ENCODE measurements around the gene LOC128125822.

The LOC128125822 gene

DNA sequence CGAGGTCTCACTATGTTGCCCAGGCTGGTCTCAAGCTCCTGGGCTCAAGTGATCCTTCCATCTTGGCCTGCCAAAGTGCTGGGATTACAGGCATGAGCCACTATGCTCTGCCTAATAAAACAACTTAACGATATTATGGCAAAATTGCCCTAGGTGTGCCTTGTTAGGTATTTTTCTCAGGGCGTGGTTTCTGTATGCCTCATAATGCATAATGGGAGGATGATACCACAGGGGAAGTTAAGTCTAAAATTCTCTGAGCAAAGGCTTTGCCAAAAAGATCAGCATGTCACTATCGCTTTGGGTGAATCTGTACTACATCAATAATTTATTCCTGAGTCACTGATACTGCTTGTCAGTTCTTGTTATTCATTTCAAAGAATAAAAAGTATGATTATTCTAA is 15.9 kb upstream of the LOC128125822 start:
- no peak for DNase-seq (ENCODE audit: low read depth)

DNA sequence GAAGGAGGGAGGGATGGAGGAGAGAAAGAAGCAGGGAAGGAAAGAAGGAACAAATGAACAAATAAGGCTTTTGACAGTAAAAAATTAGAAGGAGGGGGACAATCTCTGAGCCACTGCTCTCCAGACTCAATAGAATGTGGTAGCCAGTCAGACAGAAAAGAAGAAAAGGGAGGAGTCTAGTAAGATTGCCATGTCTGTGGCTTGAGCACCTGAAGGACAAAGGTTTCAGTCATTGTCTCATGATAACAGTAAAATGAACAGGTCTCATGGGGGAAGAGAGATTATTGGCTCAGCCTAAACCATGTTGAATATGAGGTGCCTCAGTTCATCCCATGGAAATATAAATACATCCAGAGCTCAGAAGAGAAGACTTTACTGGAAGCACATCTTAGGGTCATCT is 14.0 kb upstream of the LOC128125822 start:
- no peak for DNase-seq (ENCODE audit: low read depth)

DNA sequence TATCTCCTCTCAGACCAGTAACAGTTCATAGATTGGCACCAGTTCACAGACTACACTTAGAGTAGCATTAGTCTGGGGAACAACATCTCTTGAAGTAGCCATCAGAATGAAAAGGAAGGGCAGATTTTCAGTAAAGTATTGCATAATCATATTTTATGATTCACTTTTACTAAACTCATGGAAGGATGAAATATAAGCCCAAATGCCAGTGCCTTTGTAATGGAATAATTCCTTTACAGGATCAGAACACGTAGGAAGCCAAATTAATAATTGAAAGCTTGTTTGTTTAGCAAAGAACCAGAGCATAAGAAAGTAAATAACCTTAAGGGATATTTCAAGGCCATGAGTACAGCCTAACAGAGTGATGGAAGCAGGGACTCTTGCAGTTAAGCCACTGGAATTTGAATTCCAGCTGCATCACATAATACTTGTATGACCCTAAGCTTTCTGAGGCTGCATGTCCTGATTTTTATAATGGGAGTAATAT is 11.4 kb upstream of the LOC128125822 start:
- DNase-seq (ENCODE audit: low read depth): peak; percentile 96

DNA sequence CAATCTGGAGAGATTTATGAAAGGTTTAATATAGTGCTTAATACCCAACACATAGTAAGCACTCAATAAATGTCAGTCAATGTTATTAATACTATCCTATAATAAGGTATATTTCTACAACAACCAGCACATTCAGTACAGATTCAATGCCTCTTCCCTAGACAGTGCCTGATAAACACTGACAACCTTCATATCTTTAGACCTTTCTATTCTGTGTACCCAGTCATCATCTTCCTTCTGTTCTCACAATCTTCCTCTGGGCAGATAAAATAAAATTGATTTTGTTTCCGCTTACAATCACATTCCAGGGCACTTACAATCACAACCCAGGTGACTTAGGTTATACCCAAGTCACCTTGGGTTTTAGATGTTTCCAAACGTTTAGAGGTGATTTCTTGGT is 11.0 kb upstream of the LOC128125822 start:
- no peak for DNase-seq (ENCODE audit: low read depth)

DNA sequence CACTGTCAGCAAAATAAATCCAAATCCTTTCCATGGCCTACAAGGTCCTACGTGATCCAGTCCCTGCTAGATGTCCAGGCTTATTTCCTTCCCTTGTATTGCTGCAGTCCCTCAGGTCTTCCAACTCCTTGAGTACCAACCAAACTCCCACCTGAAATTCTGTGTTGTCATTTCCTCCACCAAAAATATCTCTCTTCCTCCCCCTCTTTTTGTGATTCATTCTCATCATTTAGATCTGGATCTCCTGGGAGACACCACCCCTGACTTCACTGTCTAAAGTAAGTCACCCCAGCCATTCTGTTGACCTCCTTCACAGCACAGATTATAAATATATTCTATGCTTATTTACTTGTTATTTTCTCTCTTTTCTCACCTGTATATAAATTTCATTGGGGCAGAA is 9.0 kb upstream of the LOC128125822 start:
- no peak for DNase-seq (ENCODE audit: low read depth)

DNA sequence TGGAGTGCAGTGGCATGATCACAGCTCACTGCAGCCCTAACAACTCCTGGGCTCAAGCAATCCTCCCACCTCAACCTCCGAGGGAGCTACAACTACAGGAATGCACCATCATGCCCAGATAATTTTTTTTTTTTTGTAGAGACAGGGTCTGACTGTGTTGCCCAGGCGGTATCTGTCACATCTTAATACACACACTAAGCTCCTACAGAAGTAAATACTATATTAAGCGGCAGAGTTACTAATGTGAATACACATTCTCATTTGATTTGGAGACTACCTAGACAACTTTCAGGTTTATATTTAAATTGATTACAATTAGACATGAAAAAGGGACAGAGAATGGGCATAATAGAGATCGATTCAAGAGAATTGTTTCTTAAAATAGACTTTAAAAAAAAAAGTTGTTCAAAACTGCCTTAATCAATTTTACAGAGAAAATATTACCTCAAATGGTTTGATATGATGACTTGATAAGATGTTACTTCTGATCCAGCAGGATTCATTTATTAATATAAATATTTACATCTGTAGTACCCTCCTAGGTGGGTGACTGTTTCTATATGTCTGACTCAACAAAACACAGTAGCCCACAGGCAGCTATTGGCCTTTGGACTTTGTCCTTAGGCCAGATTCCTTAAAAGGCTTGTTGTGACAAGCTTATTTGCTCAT is 7.1 kb upstream of the LOC128125822 start:
- peak; percentile 81 for DNase-seq (ENCODE audit: low read depth)

- DNase-seq (ENCODE audit: low read depth): peak; percentile 78
These were observed 6.3 kb upstream of the LOC128125822 start for GRCh38 chr6:63565727-63566596.

DNA sequence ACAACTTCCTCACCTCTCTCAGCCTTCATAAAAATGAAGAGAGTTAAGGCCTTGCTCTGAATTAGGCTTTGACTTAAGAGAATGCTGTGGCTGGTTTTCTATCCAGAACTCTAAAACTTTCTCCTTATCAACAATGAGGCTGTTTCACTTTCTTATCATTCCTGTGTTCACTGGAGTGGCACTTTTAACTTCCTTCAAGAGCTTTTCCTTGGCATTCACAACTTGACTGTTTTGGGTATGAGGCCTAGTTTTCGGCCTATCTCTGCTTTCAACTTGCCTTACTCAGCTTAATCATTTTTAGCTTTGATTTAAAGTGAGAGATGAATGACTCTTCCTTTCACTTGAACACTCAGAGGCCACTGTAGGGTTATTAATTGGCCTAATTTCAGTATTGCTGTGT is 4.3 kb upstream of the LOC128125822 start:
- peak; percentile 56 for DNase-seq (ENCODE audit: low read depth)

DNA sequence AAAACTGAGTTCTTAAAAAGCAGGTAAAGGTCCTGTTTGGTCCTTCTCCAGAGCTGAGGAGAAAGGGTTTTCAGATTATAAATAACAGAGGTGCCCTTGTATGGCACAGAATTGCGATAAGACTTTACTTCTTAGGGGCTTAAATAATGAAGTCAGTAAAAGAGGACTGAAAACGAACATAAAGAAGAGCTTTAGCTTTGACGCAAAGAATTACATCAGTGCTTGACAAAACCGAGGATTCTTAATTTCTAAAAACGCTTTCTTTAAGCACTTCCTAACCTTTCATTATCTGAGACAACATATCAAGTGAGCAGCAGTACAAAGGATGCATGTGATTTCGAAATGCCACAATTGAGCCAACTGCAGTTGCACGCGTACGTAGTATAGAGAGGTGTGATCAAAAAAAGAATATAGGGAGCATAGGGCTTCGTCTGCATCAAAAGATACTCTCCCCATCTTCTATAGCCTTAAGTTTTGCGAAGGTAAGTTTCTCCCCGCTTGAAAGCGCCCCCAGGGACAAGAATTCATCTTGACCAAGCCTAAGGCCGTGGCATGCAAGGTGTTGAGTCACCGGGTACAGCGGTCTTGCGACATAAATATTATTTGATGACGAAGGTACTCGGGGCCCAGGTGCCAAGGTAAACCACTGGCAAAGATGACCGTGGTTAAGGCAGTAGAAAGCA is 778 bp upstream of the LOC128125822 start:
- DNase-seq (ENCODE audit: low read depth): peak; percentile 92

GRCh38 chr6:63572747-63573075 is 431 bp downstream of the LOC128125822 start:
- no peak for DNase-seq (ENCODE audit: low read depth)

GRCh38 chr6:63573076-63573898 is 1.0 kb downstream of the LOC128125822 start:
- peak; percentile 66 for DNase-seq (ENCODE audit: low read depth)

- peak; percentile 69 for DNase-seq (ENCODE audit: low read depth)
These were observed 1.7 kb downstream of the LOC128125822 start for GRCh38 chr6:63573899-63574553.

- DNase-seq (ENCODE audit: low read depth): no peak
These were observed 2.2 kb downstream of the LOC128125822 start for GRCh38 chr6:63574554-63574900.

GRCh38 chr6:63576147-63576772 is 4.0 kb downstream of the LOC128125822 start:
- DNase-seq (ENCODE audit: low read depth): no peak

GRCh38 chr6:63576985-63577712 is 4.9 kb downstream of the LOC128125822 start:
- no peak for DNase-seq (ENCODE audit: low read depth)

- no peak for DNase-seq (ENCODE audit: low read depth)
These were observed 6.5 kb downstream of the LOC128125822 start for GRCh38 chr6:63578757-63579156.

- DNase-seq (ENCODE audit: low read depth): no peak
These were observed 7.8 kb downstream of the LOC128125822 start for GRCh38 chr6:63579937-63580703.

DNA sequence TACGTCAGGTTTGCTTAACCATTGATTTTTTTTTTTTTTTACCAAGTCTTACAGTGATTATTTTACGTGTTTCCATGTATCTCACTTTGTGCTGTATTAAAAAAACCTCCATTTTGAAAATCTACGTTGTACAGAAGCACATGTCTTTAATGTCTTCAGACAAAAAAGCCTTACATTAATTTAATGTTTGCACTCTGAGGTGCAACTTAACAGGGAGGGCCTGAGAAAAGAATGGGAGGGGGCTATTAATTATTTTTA is 8.4 kb downstream of the LOC128125822 start:
- DNase-seq (ENCODE audit: low read depth): no peak

DNA sequence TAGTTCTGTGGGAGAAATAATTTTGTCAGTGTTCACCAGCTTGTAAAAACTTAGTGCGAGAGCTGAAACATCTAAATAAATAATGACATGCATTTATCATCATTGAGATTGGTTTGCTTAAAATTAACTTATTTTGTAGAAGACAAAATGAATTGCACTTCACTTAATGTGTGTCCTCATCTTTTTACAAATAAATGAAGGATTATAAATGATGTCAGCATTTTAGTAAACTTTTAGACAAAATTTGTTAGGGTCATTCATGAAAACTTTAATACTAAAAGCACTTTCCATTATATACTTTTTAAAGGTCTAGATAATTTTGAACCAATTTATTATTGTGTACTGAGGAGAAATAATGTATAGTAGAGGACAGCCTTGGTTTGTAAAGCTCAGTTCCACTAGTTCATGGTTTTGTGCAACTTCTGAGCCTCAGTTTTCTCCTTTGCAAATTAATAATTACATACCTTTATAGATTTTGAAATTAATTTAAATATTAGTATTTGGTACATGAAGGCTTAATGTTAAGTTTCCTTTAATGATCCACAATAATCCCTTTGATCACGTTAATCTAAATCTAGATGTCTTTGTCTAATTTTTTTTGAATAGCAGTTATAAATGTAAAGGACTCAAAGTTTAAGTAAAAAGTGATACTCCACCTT is 9.2 kb downstream of the LOC128125822 start:
- no peak for DNase-seq (ENCODE audit: low read depth)
